ENCODE results near the gene C10orf105. TPM values are rescaled to one million over a fixed set of nuclear protein-coding genes. Genes with fewer than 3 reads are reported as not detected.
A peak's percentile ranks its signal among the peaks of the same experiment; 100 is the strongest.

Gene C10orf105
- total and polyA plus RNA-seq, 12 donors: 0.03 to 0.16 (median 0.07) TPM; not detected in 5

DNA sequence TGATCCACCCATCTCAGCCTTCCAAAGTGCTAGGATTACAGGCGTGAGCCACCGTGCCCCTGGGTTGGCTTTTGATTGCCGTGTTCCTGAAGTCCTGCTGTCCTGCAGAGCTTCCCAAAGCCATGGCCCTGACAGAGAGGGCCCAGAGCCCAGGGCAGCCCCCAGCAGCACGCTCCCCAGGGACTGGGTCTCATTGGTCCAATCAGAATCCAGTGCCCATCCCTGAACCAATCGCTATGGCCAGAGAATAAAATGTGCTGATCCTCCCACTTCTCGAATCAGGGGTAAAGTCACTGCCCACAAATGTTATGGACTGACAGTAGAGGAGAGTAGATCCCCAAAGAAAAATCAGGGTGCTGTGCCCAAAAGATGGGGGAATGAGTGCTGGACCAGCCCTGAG, 5.0 kb upstream of the C10orf105 start:
- intact Hi-C loops (cut with DNase I): no loop called here
- Histone ChIP-seq H3K4me3 (no peak overlapping the region), H3K4me1 (peaks cover 13 to 47% (median 44%) of the 10 kb centered on the region in 9 donors), H3K36me3 (no peaks in the 10 kb centered on the region), H3K27me3 (no peaks in the 10 kb centered on the region), H3K27ac (peak overlapping the region in 1 of 10 donors; percentile 93), H3K9me3 (no peaks in the 10 kb centered on the region)
- 95 to 96% methylated on average over 6 of the region's 6 CpGs for WGBS, 2 donors
- ATAC-seq (no peak), DNase-seq (no peak)
- TF ChIP-seq, protein P1, sequence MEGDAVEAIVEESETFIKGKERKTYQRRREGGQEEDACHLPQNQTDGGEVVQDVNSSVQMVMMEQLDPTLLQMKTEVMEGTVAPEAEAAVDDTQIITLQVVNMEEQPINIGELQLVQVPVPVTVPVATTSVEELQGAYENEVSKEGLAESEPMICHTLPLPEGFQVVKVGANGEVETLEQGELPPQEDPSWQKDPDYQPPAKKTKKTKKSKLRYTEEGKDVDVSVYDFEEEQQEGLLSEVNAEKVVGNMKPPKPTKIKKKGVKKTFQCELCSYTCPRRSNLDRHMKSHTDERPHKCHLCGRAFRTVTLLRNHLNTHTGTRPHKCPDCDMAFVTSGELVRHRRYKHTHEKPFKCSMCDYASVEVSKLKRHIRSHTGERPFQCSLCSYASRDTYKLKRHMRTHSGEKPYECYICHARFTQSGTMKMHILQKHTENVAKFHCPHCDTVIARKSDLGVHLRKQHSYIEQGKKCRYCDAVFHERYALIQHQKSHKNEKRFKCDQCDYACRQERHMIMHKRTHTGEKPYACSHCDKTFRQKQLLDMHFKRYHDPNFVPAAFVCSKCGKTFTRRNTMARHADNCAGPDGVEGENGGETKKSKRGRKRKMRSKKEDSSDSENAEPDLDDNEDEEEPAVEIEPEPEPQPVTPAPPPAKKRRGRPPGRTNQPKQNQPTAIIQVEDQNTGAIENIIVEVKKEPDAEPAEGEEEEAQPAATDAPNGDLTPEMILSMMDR (IDR thresholded peaks at IDR 0.05): no peak

DNA sequence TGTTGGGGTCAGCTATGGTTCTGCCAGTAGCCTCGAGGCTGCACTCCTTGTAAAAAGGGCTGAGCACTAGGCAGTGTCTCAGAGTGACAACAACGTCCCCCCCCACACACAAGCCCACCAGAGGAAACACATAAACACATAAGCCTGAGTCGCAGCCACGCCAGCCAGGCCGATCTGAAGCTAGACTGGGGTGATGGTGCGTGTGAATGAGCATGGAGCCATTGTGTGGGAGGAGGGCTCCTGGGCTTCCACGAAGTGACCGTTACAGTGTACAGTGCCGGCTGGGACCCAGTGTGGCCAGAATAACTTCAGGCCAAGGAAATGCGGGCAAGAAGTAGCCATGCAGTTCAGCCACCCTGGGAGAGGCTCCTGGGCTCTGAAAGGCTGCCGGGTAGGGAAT, 3.7 kb upstream of the C10orf105 start:
- Histone ChIP-seq H3K27ac (no peak overlapping the region), H3K9me3 (no peaks in the 10 kb centered on the region), H3K36me3 (no peaks in the 10 kb centered on the region), H3K4me1 (peaks cover 13 to 47% (median 42%) of the 10 kb centered on the region in 9 donors), H3K27me3 (no peaks in the 10 kb centered on the region), H3K4me3 (no peak overlapping the region)
- ATAC-seq (no peak), DNase-seq (no peak)
- TF ChIP-seq, protein P1 (IDR thresholded peaks at IDR 0.05): no peak
- WGBS, 2 donors: 94 to 97% methylated on average over 11 of the region's 11 CpGs
- intact Hi-C loops (cut with DNase I): no loop called here

DNA sequence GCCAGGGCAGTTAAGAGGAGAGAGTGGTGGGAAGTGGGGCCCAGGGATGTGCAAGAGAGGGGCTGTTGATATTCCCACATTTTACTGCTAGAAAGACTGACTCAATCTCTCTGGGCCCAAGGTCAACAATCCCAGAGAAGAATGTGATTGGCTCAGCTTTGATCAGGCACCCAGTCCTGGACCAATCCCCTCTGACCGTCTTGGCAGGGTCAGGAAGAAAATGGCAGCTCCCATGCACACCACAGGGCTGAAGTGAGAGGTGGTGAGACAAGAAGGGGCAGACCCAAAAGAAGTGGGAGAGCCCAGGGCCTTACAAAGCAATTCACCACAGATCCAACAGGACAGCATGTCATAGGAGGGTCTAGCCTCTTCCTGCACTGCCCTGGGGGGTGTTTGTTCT, 3.3 kb upstream of the C10orf105 start:
- Histone ChIP-seq H3K36me3 (no peaks in the 10 kb centered on the region), H3K4me1 (peaks cover 15 to 47% (median 42%) of the 10 kb centered on the region in 9 donors), H3K4me3 (no peak overlapping the region), H3K27ac (no peak overlapping the region), H3K27me3 (no peaks in the 10 kb centered on the region), H3K9me3 (no peaks in the 10 kb centered on the region)
- DNase-seq: no peak
- intact Hi-C loops (cut with DNase I): no loop called here
- no peak for ATAC-seq
- WGBS, 2 donors: 85 to 91% methylated on average over 1 of the region's 1 CpG
- TF ChIP-seq, protein P1 (IDR thresholded peaks at IDR 0.05): no peak

DNA sequence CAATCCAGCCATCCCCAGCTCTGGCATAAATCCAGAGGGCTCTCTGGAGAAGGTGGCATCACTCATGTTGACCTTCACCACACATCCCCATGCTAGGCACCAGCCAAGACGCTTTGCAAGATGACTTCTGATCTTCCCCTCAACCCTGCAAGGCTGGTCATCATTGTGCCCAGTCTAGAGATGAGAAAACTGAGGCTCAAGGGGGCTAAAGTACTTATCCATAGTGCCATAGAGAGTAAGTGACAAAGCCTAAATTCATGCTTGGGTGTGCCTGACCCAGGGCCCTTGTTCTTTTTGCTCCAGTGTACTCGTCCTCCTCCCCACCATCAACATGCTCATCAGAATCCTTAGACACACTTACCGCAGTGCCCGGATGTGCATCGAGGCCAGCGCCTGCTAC, 1.7 kb upstream of the C10orf105 start:
- TF ChIP-seq, protein P1 (IDR thresholded peaks at IDR 0.05): no peak
- Histone ChIP-seq H3K4me3 (no peak overlapping the region), H3K4me1 (peaks cover 7 to 47% (median 30%) of the 10 kb centered on the region in 9 donors), H3K27me3 (no peaks in the 10 kb centered on the region), H3K27ac (no peak overlapping the region), H3K9me3 (no peaks in the 10 kb centered on the region), H3K36me3 (no peaks in the 10 kb centered on the region)
- intact Hi-C loops (cut with DNase I): no loop called here
- no peak for DNase-seq
- no peak for ATAC-seq
- WGBS, 2 donors: 97 to 98% methylated on average over 6 of the region's 6 CpGs

All from heart right ventricle (tissue), 16 donors.